Pancreas (tissue), 10 donors: ENCODE results near the gene EHBP1. TPM values are rescaled to one million over a fixed set of nuclear protein-coding genes. Genes with fewer than 3 reads are reported as not detected.

Experiments used
- ATAC-seq, 4 donors: fragments of 200-7000 bp; cut with Tn5 transposase; one replicate each; pipeline versions ENCODE4 v1.8.0 to v1.9.1; 2020; ENCODE audit warnings: mild to moderate bottlenecking in 4 of 4, moderate library complexity in 4 of 4
- DNase-seq, 6 donors: peaks; one replicate each; pipeline ENCODE4 v3.0.0-alpha.2; 2020
- FAIRE-seq: peaks from 2 replicates; lab custom pipeline; 2012; peaks lifted over from hg19 to GRCh38; lab: Jason Lieb, UNC
- H3K27ac ChIP-seq, 4 donors: fragments of 200-600 bp; sonication (generic); 1 replicate in 3 of 4; 2 replicates in 1 of 4; pipeline versions ENCODE4 v1.5.0 to v1.8.0; 2020
- H3K27me3 ChIP-seq, 4 donors: fragments of 200-600 bp; one replicate each; pipeline ENCODE4 v1.8.0; 2021
- H3K36me3 ChIP-seq, 3 donors: fragments of 200-600 bp; sonication (generic) in 1 of 3; one replicate each; pipeline versions ENCODE4 v1.5.0 to v1.8.0; 2020 to 2021
- H3K4me1 ChIP-seq, 3 donors: fragments of 200-600 bp; one replicate each; pipeline ENCODE4 v1.8.0; 2021
- H3K4me3 ChIP-seq, 4 donors: fragments of 200-600 bp; sonication (generic) in 2 of 4; one replicate each; pipeline versions ENCODE4 v1.5.0 to v1.8.0; 2020 to 2021
- H3K9me3 ChIP-seq, 4 donors: fragments of 200-600 bp; one replicate each; pipeline ENCODE4 v1.8.0; 2021
- WGBS, 2 donors: extraction: QIAGEN DNeasy Blood & Tissue Kit; methylation state at CpG; one replicate each; pipeline ENCODE4 v1.1.7; 2013; 5-methylcytosine and 5-hydroxymethylcytosine counted together
- intact Hi-C, 3 donors: fragments of 100-400 bp; cut with DNase I; formaldehyde crosslinking; loops; one replicate each; pipeline versions ENCODE4 v1.11.1 to v1.14.2; 2022
- polyA plus RNA-seq, 2 donors: library from polyadenylated mRNA; stranded (reverse); fragments of 200-250 nt; gene quantifications; one replicate each; pipeline ENCODE4 v1.2.3, GENCODE V29; 2013
- total RNA-seq, 6 donors: library from RNA; stranded (reverse); fragmentation: NEBNext Ultra II Directional in 4 of 6; extraction: Animal tissue kit (Norgen Biotek cat#: 25700) in 4 of 6; gene quantifications; one replicate each; pipeline versions ENCODE4 v1.2.1 to v1.2.4, GENCODE V29; 2021 to 2023
- TF ChIP-seq, protein P1 (sequence below), 4 donors: fragments of 200-600 bp; sonication (generic) in 3 of 4; IDR thresholded peaks; one replicate each; pipeline versions ENCODE4 v1.5.0 to v1.8.0; 2021; ENCODE audit warnings: antibody characterized with exemption in 4 of 4
- donor health status: healthy with polysubstance abuse.
- donor health status: DM: no; HTN: no; CAD: no; lungs with moderate emphysema.
- donor health status: DM: no; HTN: no; CAD: no.
- donor health status: control.
- donor health status: control.
- donor health status: Bipolar disorder and iron deficiency.
- donor health status: DM: yes; HTN: yes; CAD: no.
- donor health status: DM: no; HTN: no; CAD: no.
- donor health status: DM: no; HTN: no; CAD: no.
- donor health status: DM: yes; HTN: yes; CAD: no.

EHBP1 gene
- total and polyA plus RNA-seq, 8 donors, result 7.1 to 34.6 (median 21.1) TPM

DNA sequence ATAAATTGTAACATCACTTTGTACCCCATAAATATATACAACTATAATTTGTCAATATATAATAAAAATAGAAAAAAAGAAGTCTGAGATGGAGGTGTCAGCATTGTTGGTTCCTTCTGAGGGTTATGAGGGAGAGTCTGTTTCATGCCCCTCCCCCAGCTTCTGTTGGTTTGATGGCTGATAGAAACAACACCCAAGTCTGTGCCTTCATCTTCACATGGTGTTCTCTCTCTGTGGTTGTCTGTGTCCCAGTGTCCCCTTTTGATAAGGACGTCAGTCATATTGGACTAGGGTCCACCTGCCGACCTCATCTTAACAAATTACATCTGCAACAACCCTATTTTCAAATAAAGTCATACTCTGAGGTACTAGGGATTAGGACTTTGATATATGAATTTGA is 20.3 kb upstream of the EHBP1 start:
- TF ChIP-seq, protein P1, sequence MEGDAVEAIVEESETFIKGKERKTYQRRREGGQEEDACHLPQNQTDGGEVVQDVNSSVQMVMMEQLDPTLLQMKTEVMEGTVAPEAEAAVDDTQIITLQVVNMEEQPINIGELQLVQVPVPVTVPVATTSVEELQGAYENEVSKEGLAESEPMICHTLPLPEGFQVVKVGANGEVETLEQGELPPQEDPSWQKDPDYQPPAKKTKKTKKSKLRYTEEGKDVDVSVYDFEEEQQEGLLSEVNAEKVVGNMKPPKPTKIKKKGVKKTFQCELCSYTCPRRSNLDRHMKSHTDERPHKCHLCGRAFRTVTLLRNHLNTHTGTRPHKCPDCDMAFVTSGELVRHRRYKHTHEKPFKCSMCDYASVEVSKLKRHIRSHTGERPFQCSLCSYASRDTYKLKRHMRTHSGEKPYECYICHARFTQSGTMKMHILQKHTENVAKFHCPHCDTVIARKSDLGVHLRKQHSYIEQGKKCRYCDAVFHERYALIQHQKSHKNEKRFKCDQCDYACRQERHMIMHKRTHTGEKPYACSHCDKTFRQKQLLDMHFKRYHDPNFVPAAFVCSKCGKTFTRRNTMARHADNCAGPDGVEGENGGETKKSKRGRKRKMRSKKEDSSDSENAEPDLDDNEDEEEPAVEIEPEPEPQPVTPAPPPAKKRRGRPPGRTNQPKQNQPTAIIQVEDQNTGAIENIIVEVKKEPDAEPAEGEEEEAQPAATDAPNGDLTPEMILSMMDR (IDR thresholded peaks at IDR 0.05), result no peak
- Histone ChIP-seq H3K9me3 (no peaks in the 10 kb centered on the region), H3K36me3 (no peaks in the 10 kb centered on the region), H3K4me3 (no peak overlapping the region), H3K4me1 (no peaks in the 10 kb centered on the region), H3K27ac (no peak overlapping the region), H3K27me3 (no peaks in the 10 kb centered on the region)
- 77 to 85% methylated on average over 2 of the region's 2 CpGs for WGBS, 2 donors
- no peak for FAIRE-seq
- intact Hi-C loops, result no loop called here
- no peak for ATAC-seq
- DNase-seq, result no peak

- Histone ChIP-seq H3K27me3 (no peaks in the 10 kb centered on the region), H3K9me3 (no peaks in the 10 kb centered on the region), H3K4me1 (no peaks in the 10 kb centered on the region), H3K27ac (no peak overlapping the region), H3K36me3 (no peaks in the 10 kb centered on the region), H3K4me3 (no peak overlapping the region)
- WGBS, 2 donors, result 74 to 83% methylated on average over 4 of the region's 4 CpGs
- FAIRE-seq (no peak), DNase-seq (no peak), ATAC-seq (no peak)
- intact Hi-C loops, result no loop called here
- TF ChIP-seq, protein P1 (IDR thresholded peaks at IDR 0.05), result no peak
Measured at GRCh38 chr2:62686012-62686685, 19.4 kb upstream of the EHBP1 start.

DNA sequence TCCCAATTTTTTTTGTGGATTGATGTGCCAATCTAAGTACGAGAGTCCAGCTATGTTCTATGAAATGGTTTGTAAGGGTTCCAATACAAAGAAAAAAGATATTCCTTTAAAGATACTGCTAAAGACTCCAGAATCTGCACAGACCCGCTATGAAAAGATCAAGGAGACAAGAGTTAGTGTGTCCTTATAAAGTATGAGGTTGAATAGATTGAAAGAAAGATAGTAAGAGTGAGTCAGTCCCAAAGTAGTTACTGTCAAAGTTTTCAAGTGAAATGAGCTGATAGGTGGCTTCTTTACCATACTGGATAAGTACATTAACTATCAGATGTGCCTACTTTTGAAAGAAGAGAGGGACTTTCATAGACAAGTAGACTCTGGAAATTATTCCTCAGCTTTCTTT is 17.9 kb upstream of the EHBP1 start:
- ATAC-seq (no peak), DNase-seq (no peak), FAIRE-seq (no peak)
- Histone ChIP-seq H3K27ac (no peak overlapping the region), H3K9me3 (no peaks in the 10 kb centered on the region), H3K4me3 (no peak overlapping the region), H3K4me1 (no peaks in the 10 kb centered on the region), H3K27me3 (no peaks in the 10 kb centered on the region), H3K36me3 (no peaks in the 10 kb centered on the region)
- TF ChIP-seq, protein P1 (IDR thresholded peaks at IDR 0.05), result no peak
- 70 to 84% methylated on average over 2 of the region's 2 CpGs for WGBS, 2 donors
- intact Hi-C loops, result no loop called here

DNA sequence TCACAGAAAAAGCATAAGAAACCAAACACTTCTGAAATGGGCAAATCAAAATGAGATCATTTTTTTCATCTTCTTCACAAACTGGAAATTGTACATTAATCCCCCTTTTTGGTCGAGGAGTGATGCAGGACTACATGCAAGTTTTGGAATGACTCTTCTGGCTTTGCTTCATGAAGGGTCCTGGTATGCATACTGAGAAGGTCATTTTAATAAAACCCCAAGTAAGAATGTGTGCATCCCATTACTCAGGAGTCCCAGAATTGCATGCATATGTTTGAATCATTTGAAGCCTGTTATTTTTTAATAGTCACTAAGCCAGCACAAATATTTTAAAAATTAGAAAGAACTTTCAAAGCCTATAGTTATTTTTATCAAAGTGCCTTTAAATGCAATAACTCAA is 16.7 kb upstream of the EHBP1 start:
- 35 to 44% methylated on average over 1 of the region's 1 CpG for WGBS, 2 donors
- Histone ChIP-seq H3K4me3 (no peak overlapping the region), H3K36me3 (no peaks in the 10 kb centered on the region), H3K27ac (no peak overlapping the region), H3K27me3 (no peaks in the 10 kb centered on the region), H3K4me1 (no peaks in the 10 kb centered on the region), H3K9me3 (no peaks in the 10 kb centered on the region)
- no peak for ATAC-seq
- TF ChIP-seq, protein P1 (IDR thresholded peaks at IDR 0.05), result no peak
- FAIRE-seq, result no peak
- no peak for DNase-seq
- intact Hi-C loops, result no loop called here

DNA sequence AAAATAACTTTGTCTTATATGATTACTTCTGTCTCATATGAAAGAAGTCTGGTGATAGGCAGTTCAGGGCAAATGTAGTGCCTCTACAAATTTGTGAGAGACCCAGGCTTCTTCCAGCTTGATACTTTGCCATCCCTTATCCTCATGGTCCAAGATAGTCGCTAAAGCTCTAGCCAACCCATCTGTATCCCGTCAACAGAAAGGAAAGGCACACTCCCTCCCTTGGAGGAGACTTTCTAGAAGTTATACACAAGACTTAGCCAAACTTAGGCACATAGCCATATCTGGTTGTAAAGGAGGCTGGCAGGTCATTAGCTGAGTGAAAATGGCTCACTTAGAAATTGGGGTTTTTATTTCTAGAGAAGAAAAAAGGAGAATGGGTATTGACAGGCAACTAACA is 14.3 kb upstream of the EHBP1 start:
- H3K27me3 ChIP-seq, result no peaks in the 10 kb centered on the region
- ATAC-seq (no peak), FAIRE-seq (no peak), DNase-seq (no peak)
- no peak overlapping the region for H3K4me3 ChIP-seq
- H3K4me1 ChIP-seq, result no peaks in the 10 kb centered on the region
- H3K36me3 ChIP-seq, result no peaks in the 10 kb centered on the region
- H3K9me3 ChIP-seq, result no peaks in the 10 kb centered on the region
- WGBS, 2 donors, result 65 to 68% methylated on average over 2 of the region's 2 CpGs
- intact Hi-C loops, result no loop called here
- TF ChIP-seq, protein P1 (IDR thresholded peaks at IDR 0.05), result no peak
- H3K27ac ChIP-seq, result no peak overlapping the region
